Dermis microvascular lymphatic vessel endothelial cell (primary cell): ENCODE data around the gene MAPRE2. TPM values are rescaled to one million over a fixed set of nuclear protein-coding genes. Genes with fewer than 3 reads are reported as not detected.
"Not testable (repeated sequence)": the region's sequence is repeated elsewhere in the genome, so short reads cannot be mapped to it uniquely, and the experiment has no call there.

Source experiments
- DNase-seq, 2 donors: peaks; one replicate each; pipeline versions ENCODE4 v3.0.0 to v3.0.0-alpha.2; 2010; ENCODE audit warnings: low read depth in 2 of 2
- total RNA-seq: library from RNA; depleted of rRNA; stranded (reverse); fragments of >200 nt; gene quantifications from 2 replicates; pipeline ENCODE4 v1.2.1, GENCODE V29; 2014

Gene MAPRE2
- total RNA-seq, 1 donor from 2014 or later: 14.2 TPM

DNA sequence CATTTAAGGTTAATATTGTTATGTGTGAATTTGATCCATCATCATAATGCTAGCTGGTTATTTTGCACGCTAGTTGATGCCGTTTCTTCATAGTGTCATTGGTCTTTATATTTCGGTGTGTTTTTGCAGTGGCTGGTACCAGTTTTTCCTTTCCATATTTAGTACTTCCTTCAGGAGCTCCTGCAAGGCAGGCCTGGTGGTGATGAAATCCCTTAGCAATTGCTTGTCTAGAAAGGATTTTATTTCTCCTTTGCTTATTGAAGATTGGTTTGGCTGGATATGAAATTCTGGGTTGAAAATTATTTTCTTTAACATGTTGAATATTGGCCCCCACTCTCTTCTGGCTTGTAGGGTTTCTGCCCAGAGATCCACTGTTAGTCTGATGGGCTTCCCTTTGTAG lies 109.0 kb downstream of the MAPRE2 start:
- DNase-seq: not testable (repeated sequence)

DNA sequence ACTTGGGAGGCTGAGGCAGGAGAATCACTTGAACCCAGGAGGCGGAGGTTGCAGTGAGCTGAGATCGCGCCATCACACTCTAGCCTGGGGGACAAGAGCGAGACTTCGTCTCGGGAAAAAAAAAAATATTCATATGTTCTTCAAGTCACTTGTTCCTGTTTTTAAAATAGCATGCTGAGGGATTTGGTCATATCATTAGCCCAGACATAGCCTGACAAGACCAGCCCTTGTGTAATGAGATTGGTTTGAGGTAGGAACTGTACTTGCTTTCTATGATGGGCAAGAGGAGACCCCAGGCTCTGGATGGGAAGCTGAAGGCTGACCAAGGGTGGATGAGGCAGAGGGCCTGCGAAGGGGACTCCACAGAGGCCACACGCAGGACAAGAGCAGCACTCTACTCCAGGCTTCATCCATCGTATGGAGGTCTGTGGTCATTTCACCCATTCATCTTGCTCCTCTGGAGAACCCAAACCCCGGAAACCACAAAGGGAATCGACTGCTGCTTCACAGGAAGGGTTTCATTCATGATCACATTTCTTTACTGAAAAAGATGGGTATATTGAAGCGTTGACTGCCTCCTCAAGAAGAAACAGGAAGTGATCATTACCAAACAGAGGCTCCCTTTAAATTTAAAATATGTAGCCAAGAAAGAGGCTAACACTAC lies 112.5 kb downstream of the MAPRE2 start:
- no peak for DNase-seq

DNA sequence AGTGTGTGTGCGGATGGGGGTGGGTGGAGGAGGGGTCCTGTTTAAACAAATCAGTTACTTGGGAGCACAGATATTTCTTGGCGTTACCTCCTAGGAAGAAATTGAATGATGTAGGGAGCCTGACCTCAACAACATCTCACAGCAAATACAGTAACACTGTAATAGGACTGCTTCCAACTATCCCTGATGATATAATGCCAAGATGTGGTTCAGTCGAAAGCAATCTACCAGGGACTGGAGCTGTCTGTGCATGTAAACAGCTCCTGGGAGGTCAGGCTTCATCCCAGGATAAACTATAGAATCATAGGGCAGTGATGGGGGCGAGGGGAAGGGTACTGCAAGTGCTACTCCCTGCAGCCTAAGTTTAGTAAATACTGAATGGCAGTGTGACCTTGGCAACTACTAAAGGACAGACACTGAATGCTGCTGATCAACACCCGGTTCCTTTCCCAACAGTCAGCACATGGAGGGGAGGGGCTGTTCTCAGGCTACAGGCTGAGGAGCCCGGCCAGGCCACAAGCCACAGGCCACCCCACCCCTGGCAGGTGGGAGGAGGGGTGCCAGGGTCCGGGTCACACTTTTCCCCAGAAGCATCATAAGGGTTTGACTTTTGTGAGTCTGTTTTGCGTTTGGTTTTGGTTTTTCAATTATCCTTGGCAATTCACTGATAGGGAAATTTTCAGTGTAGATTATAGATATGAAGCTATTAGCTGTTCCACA lies 114.3 kb downstream of the MAPRE2 start:
- DNase-seq: no peak

DNA sequence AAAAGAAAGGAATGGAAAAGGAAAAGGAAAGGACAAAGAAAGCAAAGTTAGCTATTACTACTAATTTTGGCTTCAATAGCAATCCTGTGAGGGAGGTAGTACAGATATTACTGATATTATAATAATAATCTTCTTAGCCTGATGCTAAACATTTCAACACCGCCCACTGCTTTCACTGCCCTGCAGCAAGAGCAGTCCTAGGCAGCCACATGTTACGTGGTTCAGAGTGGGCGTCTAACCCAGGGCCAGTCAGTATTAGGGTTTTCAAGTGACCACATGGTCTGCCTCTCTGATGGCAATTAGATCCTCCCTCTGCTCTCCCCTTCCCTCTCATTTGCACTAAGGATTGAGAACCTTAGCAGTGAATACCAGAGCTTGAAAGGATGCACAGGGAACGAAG lies 116.0 kb downstream of the MAPRE2 start:
- no peak for DNase-seq

DNA sequence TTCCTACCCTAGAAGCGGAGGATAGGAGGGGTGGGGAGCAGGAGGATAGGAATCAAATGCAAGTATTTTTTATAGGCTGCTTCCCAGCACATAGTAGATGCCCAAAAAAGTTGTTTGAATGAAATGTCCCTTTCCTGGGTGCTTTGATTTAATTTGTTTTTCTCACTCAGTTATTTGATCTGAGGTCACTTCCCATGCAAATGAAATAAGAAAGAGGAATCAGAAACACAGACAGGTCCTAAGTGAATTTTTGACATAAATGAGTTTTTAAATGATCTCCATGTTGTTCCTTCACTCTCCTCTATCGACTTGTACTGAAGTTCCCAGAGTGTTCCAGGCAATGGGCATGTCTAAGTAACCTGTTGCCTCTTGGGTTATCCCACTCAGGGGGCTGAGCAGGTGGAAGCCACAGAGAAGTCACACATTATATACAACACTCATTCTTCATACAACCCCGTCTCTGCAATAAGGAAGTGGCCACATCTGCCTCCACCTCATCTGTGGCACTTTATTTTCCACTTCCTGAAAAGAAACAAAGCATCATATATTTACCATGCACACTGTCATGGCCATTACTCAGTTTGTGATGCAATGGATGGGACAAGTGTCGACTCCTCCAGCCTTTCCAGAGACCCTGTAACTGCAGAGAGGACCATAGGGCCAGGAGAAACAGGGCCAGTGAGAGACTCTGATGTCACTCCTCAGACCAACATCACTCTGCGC lies 117.7 kb downstream of the MAPRE2 start:
- no peak for DNase-seq

DNA sequence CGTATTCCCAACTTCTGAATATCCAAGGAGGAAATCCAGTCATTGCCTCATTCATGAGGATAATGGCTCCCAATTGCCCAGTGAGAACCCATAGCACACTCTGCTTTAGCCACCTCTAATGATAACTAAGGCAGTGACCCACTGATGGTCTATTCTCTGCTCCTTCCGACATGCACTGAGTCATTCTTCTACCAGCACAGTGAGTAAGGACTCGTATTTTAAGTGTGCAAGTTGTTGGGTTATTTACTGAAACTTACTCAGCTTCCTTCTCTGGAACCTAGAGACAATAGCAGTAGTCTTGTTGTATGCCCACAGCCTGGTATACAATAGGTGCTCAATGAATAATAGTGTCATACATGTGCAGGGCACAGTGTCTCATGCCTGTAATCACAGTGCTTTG lies 118.6 kb downstream of the MAPRE2 start:
- DNase-seq: no peak

DNA sequence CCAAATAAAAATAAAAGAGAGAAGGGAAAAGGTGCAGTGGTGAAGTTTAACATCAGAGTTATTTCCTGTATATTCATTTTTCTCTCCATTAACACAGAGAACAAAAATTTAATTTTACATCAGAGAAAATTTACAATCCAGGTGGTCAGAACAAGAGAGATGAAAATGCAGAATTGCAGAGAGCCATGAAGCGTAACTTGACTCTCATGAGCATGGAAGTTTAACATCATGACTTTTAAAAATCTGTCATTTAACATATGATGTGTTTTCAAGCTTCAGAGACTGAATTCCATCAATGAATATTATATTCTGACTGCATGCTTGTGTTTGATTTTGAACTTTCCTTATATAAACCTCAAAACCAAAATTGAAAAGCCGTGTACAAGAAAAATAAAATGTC lies 120.3 kb downstream of the MAPRE2 start:
- no peak for DNase-seq

DNA sequence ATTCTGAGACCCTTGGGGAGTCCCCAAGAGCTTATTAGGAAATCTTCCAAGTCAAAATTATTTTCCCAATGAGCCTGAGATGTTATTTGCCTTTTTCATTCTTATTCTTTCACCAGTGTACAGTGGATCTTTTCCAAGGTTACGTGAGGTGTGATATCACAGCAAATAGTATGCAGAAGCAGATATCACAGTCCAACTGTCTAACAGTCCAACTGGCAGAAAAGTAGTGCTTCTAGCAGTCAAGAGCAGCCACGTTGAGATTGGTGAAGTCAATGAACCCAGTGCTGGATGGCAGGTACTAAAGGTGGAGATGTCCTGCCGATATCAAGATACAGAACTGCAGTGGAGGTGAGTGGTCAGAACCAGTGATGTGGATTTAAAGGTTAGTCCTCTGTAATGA lies 120.7 kb downstream of the MAPRE2 start:
- no peak for DNase-seq

DNA sequence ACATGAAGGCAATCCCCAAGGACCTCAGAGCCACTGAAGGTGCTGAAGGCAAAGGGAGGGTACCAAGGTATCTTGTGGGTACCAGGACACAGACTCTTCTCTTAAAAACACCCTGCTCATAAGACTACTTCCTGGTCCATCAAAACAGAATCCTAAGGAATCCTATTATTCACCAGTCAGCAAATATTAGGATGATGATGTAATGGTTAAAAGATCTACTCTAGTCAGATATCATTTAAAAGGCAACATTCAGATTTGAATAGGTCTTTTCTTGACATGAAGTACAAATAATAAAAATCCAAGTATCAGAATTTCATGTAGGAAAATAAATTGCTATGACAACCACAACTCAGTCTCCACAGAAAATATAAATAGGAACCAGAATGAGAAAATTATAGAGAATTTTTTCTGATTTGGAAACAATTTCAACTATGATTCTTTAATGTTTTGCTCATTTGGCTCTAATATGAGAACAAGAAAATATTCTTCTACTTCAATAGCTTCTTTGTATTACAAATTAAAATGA lies 121.9 kb downstream of the MAPRE2 start:
- no peak for DNase-seq

DNA sequence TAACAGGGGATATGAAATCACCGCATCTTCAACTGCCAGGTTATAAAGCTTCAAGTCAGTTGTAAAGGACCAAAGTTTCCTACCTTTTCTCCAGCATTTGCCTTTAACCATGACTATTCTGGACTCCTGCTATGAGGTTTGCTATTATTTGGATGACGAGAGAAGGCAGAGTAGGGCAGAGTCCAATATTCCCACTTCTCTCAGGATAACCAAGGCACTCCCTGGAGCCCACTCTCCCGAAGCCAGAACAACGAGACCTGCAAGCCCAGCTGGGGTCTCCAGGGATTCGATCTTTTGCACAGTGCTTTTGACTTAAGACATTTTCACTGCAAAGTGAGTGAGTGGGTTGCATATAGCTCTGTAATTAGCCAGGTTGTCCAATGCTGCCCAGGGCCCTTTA lies 122.5 kb downstream of the MAPRE2 start:
- DNase-seq: no peak

DNA sequence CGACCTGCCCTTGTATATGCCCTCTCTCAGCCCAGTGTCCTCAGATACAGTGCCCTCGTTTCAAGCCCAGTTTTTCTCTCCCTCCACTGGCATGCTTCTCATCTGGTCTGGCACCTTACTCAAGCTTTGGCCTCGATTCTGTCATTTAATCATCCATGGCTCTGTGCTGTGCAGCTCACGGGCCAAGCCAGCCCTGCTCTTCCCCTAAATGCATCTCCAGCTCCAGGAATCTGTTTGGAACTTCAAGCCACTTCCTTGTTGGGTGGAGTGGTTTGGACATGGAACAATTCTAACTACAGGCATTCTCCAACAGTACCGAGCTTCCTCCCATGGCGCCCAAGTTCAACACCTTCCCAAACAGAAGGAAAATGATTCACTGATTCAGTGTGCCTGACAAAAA lies 122.9 kb downstream of the MAPRE2 start:
- no peak for DNase-seq

DNA sequence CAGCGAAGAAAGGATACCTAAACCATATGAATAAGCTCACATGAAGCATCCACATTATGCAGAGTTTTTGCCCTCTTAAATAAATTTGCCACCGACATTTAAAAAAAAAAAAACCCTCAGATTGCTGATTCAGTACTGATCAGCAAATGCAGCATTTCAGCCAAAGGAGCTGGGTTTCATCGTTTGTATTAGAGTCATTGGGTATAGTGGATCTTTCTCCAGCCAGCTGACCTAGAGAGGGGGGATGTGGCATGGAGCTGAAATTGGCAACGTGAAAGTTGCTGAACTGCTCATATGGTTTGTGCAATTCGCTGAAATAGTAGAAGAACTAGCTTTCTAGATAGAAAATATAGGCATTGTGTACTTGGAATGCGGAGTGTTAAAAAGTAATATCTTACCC lies 126.1 kb downstream of the MAPRE2 start:
- no peak for DNase-seq

DNA sequence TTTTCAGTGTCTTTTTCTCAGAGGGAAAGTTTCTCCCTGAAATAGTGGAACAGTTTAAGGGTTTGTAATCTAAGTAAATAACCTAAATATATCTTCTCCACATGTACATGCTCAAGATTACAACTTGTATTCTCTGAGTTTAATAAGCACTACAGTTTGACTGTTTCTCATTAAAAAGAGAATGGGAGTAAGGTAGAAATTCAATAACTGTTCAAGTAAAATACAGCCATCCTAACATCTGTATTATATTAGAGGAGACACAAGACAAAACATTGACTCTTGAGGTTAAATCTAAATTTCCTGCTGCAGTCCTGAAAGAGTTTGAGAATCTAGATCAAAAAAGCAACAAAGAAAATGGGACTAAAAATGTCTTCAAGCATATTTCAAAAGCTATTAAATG lies 126.6 kb downstream of the MAPRE2 start:
- DNase-seq: no peak

DNA sequence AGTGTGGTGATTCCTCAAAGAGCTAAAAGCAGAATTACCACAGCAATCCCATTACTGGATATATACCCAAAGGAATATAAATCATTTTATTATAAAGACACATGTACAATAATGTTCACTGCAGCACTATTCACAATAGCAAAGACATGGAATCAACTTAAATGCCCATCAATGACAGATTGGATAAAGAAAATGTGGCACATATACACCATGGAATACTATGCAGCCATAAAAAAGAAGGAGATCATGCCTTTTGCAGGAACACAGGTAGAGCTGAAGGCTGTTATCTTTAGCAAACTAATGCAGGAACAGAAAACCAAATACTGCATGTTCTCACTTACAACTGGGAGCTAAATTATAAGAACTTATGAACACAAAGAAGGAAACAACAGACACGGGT lies 129.1 kb downstream of the MAPRE2 start:
- not testable (repeated sequence) for DNase-seq

DNA sequence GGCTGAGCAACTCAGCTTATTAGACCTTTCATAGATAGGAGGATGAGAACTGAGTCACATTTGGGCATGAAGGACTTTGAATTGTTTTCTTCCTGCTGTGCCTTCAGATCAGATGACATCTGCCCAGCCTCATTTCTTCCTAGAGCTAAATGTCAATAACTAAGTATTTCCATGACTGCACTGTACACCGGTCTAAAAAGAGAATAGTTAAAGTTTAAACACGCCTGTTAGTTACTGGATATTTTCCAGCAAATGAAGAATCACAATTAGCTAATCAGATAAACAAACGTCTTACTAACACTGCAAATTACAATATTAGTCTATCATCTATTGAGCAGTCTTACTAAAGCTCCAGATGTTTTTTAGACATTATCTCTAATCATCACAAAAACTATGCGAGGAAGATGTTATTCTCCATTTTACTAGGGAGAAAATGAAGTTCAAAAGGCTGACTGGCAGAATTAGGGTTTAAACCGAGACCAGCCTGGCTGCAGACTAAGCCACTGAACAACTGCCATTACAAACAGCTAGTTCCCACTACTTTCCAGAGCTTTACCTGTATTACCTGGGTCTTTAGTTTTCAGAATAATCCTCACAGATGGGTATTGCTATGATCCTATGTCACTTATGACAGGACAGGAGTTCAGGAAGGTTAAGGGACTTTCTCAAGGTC lies 130.2 kb downstream of the MAPRE2 start:
- DNase-seq: no peak

DNA sequence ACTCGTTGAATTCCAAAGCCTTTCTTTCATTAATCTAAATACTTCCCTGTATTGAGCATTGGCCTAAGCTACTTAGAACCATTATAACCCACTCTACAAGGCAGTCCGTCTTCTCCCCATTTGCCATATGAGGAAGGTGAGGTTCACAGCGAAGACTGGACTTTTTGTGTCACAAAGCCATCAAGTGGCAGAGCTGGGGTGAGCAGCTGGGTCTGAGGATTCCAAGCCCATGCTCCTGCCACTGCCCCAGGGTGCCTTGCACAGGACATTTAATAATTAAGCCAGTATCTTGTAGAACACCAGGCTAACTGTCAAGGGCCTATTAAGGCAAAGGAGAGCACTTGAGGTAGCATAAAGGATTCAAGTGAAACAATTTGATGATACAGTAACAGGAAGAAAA lies 130.8 kb downstream of the MAPRE2 start:
- DNase-seq: no peak

DNA sequence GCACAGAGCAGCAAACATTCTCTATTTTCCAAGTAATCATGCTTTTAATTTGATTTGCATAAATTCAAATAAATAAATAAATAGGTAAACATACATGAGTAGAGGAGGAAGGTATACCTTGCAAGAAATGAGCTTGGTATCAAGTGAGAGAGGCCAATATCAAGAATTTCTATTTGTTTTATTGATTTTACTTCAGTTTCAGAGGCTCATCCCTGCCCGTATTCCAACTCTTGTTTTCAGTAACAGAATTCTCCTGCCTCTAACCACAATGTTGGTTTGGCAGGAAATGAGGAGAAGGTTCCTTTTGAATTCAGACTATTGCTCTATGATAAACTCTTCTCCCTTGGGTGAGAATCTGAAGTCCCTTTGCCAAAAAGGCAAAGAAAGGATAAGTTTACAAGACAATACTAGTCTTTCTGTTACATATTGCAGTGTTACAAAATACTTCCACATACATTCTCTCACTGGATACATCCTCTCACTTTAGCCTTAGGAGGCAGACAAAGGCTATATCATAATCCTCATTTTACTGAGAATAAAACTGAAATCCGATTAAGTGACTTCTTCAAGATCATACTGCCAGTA lies 131.3 kb downstream of the MAPRE2 start:
- DNase-seq: no peak

DNA sequence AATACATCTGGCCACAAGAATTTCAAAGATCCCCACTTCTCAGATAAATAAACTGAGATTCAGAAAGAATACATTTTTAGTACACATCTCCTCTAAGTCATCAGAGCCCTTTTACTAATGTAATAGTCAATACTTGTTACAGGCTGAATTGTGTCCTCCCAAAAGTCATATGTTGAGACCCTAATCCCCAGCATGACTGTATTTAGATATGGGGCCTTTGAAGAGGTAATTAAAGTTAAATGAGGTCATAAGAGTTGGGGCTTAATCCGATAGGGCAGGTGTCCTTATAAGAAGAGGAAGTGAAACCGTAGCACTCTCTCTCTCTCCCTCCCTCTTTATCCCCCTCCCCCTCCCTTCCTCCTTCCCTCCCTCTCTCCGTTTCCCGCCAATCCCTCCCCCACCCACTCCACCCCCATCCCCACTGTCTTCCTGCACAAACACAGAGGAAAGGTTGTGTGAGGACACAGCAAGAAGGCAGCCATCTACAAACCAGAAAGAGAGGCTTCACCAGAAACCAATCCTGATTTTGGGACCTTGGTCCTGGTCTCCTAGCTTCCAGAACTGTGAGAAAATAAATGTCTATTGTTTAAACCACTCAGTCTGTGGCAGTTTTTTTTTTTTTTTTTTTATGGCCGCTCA lies 133.0 kb downstream of the MAPRE2 start:
- DNase-seq: no peak

DNA sequence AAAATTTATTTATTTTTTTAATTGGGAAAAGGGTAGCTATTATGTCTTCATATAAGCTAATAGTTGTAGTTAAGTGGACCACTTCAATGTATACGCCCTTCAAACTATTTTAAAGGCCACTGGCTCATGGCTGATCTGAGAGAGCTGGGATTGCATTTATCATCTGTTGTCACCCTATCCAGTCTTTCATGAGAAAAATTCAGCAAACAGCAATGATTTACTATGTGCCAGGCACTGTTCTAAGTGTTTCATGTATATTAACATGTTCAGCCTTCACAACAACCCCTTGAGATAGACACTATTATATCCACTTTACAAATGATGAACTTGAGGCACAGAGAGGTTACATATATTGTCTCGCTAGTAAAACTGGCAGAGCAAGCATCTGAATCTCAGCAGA lies 133.5 kb downstream of the MAPRE2 start:
- DNase-seq: no peak

DNA sequence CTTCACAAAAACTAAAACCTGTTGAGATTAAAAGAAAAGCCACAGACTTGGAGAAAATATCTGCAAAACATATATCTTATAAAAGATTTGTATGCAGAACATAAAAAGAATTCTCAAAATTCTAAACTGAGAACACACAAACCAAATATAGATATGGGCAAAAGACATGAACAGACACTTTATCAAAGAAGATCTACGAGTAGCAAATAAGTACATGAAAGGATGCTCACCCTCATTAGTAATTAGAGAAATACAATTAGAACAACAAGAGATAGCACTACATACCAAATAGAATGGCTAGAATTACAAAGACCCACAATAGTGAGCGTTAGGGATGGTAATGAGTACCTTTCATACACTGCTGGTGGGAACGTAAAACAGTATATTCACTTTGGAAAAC lies 135.7 kb downstream of the MAPRE2 start:
- DNase-seq: no peak

DNA sequence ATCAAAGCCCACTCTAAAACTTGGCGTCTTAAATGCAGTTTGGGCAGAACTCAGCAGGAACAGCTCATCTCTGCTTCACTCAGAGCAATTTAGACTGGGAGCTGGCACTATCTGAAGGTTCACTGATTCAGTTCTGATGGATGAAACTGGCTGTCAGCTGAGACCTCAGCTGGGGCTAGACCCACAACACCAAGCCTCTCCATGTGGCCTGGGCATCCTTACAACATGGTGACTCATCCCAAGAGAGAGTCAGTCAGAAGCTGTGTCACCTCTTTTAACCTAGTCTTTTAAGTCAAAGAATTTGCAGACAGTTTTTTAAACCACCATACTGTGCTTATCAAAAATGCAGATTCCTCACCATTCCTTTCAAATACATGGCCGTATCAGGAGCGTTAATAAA lies 137.0 kb downstream of the MAPRE2 start:
- DNase-seq: no peak
